ENCODE measurements around the gene NPAS4.
A peak's percentile ranks its signal among the peaks of the same experiment; 100 is the strongest.

DNA sequence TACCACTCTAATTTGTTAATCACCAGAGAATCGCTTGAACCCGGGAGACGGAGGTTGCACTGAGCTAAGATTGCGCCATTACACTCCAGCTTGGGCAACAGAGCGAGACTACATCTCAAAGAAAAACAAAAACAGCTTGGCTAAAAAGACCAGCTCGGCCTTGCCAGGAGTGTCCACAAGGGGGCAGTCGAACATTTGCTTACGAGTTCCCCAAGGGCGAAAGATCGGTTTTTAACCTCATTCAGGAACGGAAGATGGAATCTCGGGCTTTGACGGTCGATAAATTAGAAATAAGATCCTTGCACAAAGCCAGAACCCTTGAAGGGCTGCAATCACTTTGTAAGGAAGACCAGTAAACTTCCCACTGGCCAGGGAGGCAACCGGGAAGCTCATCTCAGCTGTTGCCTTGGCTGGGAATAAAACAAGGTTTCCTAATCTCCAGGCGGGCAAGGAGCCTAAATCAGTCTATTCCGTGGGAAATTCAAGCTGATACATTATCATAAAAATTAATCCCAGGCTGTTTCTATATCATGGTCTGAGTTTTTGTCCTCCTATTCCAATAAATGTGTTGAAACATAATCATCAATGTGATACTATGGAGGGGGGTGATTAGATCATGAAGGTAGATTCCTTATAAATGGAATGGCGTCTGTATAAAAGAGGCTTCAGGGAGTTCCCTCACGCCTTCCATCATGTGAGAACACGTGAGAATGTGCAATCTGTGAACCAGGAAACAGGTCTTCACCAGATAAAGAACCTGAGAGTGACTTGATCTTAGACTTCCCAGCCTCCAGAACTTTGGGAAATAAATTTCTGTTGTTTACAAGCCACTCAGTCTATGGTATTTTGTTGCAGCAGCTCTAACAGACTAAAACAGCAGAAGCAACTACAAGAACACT, 34.4 kb upstream of the NPAS4 start:
- TF ChIP-seq, protein P1, sequence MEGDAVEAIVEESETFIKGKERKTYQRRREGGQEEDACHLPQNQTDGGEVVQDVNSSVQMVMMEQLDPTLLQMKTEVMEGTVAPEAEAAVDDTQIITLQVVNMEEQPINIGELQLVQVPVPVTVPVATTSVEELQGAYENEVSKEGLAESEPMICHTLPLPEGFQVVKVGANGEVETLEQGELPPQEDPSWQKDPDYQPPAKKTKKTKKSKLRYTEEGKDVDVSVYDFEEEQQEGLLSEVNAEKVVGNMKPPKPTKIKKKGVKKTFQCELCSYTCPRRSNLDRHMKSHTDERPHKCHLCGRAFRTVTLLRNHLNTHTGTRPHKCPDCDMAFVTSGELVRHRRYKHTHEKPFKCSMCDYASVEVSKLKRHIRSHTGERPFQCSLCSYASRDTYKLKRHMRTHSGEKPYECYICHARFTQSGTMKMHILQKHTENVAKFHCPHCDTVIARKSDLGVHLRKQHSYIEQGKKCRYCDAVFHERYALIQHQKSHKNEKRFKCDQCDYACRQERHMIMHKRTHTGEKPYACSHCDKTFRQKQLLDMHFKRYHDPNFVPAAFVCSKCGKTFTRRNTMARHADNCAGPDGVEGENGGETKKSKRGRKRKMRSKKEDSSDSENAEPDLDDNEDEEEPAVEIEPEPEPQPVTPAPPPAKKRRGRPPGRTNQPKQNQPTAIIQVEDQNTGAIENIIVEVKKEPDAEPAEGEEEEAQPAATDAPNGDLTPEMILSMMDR (optimal IDR thresholded peaks at IDR 0.05 in 1 of 3, IDR thresholded peaks at IDR 0.05 in 1 of 3, conservative IDR thresholded peaks at IDR 0.05 in 1 of 3; ENCODE audit: extremely low read depth in 1 of 3, insufficient read depth in 2 of 3, low read length in 3 of 3) = peak; percentile 77 to 98 (median 88)
- no peak for TF ChIP-seq EZH2 (IDR thresholded peaks at IDR 0.05; ENCODE audit: low read length)
